Measurements from ENCODE around the gene FPR1.

Gene FPR1

DNA sequence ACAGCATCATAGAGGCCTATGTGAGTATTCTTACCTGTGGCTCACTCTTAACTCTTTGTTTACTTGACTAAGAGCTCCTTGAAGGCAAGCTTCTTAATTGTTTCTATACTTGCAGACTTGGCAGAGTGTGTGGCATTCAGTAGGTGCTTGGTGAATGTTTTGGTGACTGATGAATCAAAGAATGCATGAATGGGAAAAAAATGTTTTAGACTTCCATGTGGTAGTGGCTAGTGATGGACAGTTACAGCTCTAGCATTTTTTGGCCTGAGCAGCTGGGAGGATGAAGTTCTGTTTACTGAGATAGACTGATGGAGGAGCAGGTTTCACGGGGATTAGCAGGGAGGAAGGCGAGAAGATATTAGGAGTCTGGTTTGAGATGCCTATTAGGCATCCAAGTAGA lies 41.5 kb downstream of the FPR1 start:
- H3K27ac ChIP-seq (ENCODE audit: low read depth, low read length, poor library complexity, severe bottlenecking) = no peak overlapping the region
- no peak overlapping the region for H2AFZ ChIP-seq (ENCODE audit: low read length)
- no peaks in the 10 kb centered on the region for H3K9me2 ChIP-seq (ENCODE audit: low read depth, low read length)
- no peaks in the 10 kb centered on the region for H3F3A ChIP-seq (ENCODE audit: insufficient read depth, low read length)
- no peaks in the 10 kb centered on the region for H3K9me3 ChIP-seq (ENCODE audit: low read length)
- no peak for TF ChIP-seq EZH2 (IDR thresholded peaks at IDR 0.05; ENCODE audit: borderline replicate concordance, low read length)
- TF ChIP-seq, protein P1, sequence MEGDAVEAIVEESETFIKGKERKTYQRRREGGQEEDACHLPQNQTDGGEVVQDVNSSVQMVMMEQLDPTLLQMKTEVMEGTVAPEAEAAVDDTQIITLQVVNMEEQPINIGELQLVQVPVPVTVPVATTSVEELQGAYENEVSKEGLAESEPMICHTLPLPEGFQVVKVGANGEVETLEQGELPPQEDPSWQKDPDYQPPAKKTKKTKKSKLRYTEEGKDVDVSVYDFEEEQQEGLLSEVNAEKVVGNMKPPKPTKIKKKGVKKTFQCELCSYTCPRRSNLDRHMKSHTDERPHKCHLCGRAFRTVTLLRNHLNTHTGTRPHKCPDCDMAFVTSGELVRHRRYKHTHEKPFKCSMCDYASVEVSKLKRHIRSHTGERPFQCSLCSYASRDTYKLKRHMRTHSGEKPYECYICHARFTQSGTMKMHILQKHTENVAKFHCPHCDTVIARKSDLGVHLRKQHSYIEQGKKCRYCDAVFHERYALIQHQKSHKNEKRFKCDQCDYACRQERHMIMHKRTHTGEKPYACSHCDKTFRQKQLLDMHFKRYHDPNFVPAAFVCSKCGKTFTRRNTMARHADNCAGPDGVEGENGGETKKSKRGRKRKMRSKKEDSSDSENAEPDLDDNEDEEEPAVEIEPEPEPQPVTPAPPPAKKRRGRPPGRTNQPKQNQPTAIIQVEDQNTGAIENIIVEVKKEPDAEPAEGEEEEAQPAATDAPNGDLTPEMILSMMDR (IDR thresholded peaks at IDR 0.05; ENCODE audit: low read length) = no peak
- H3K27me3 ChIP-seq (ENCODE audit: insufficient read depth, low read length) = no peaks in the 10 kb centered on the region
- no peaks in the 10 kb centered on the region for H3K79me2 ChIP-seq (ENCODE audit: insufficient read depth, low read length)
- peaks cover 2% of the 10 kb centered on the region for H3K4me1 ChIP-seq (ENCODE audit: insufficient read depth, low read length, severe bottlenecking)
- H3K36me3 ChIP-seq (ENCODE audit: insufficient read depth, low read length) = peaks cover 13% of the 10 kb centered on the region
- H3K9ac ChIP-seq (ENCODE audit: low read length) = no peak overlapping the region
- H3K4me3 ChIP-seq (ENCODE audit: low read depth, low read length, poor library complexity, severe bottlenecking) = no peak overlapping the region
- H3K4me2 ChIP-seq (ENCODE audit: low read length) = no peak overlapping the region
- H4K20me1 ChIP-seq (ENCODE audit: insufficient read depth, low read length) = no peaks in the 10 kb centered on the region

DNA sequence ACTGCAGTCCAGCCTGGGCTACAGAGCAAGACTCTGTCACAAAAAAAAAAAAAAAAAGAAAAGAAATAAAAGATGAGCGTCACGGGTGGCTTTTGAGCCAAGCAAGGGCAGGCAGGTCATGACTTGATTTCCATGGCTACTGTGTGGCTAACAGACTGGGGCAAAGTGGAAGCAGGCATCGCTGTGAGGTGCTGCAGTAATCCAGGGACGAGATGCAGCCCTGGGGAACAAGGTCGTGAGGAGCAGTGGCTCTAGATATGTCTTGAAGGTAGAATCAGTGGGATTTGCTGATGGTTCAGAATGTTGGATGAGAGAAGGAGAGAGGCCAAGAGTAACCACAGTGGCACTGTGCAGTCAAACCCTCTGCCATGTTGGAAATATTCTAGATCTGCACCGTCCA lies 42.1 kb downstream of the FPR1 start:
- Histone ChIP-seq H3K36me3 (ENCODE audit: insufficient read depth, low read length) (peaks cover 13% of the 10 kb centered on the region), H3K79me2 (ENCODE audit: insufficient read depth, low read length) (no peaks in the 10 kb centered on the region), H3K4me1 (ENCODE audit: insufficient read depth, low read length, severe bottlenecking) (peaks cover 8% of the 10 kb centered on the region), H3K9me2 (ENCODE audit: low read depth, low read length) (no peaks in the 10 kb centered on the region), H3K9ac (ENCODE audit: low read length) (no peak overlapping the region), H3K27ac (ENCODE audit: low read depth, low read length, poor library complexity, severe bottlenecking) (no peak overlapping the region), H3K4me2 (ENCODE audit: low read length) (no peak overlapping the region), H4K20me1 (ENCODE audit: insufficient read depth, low read length) (no peaks in the 10 kb centered on the region), H2AFZ (ENCODE audit: low read length) (no peak overlapping the region), H3K9me3 (ENCODE audit: low read length) (no peaks in the 10 kb centered on the region), H3K27me3 (ENCODE audit: insufficient read depth, low read length) (no peaks in the 10 kb centered on the region), H3F3A (ENCODE audit: insufficient read depth, low read length) (no peaks in the 10 kb centered on the region), H3K4me3 (ENCODE audit: low read depth, low read length, poor library complexity, severe bottlenecking) (no peak overlapping the region)
- no peak for TF ChIP-seq EZH2 (IDR thresholded peaks at IDR 0.05; ENCODE audit: borderline replicate concordance, low read length)
- TF ChIP-seq, protein P1 (IDR thresholded peaks at IDR 0.05; ENCODE audit: low read length) = no peak

DNA sequence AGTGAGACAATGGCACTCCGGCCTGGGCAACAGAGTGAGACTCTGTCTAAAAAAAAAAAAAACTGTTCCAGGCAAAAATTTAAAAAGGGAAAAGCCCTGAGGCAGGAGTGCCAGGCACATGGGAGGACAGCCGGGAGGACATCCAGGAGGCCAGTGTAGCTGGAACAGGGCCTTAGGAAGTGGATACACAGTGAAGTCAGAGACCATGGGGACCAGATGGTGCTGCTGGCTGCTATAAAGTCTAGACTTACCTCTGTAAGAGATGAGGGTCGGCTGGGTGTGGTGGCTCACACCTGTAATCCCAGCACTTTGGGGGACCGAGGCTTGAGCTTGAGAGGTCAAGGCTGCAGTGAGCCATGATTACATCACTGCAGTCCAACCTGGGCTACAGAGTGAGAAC lies 42.9 kb downstream of the FPR1 start:
- Histone ChIP-seq H3K36me3 (ENCODE audit: insufficient read depth, low read length) (peaks cover 13% of the 10 kb centered on the region), H3K27me3 (ENCODE audit: insufficient read depth, low read length) (no peaks in the 10 kb centered on the region), H3K9ac (ENCODE audit: low read length) (no peak overlapping the region), H3K27ac (ENCODE audit: low read depth, low read length, poor library complexity, severe bottlenecking) (no peak overlapping the region), H3K4me3 (ENCODE audit: low read depth, low read length, poor library complexity, severe bottlenecking) (no peak overlapping the region), H3F3A (ENCODE audit: insufficient read depth, low read length) (no peaks in the 10 kb centered on the region), H3K79me2 (ENCODE audit: insufficient read depth, low read length) (no peaks in the 10 kb centered on the region), H4K20me1 (ENCODE audit: insufficient read depth, low read length) (no peaks in the 10 kb centered on the region), H3K4me2 (ENCODE audit: low read length) (no peak overlapping the region), H2AFZ (ENCODE audit: low read length) (no peak overlapping the region), H3K9me3 (ENCODE audit: low read length) (no peaks in the 10 kb centered on the region), H3K4me1 (ENCODE audit: insufficient read depth, low read length, severe bottlenecking) (peaks cover 9% of the 10 kb centered on the region), H3K9me2 (ENCODE audit: low read depth, low read length) (no peaks in the 10 kb centered on the region)
- TF ChIP-seq, protein P1 (IDR thresholded peaks at IDR 0.05; ENCODE audit: low read length) = no peak
- TF ChIP-seq EZH2 (IDR thresholded peaks at IDR 0.05; ENCODE audit: borderline replicate concordance, low read length) = no peak
